ENCODE data around the gene CLPX. TPM values are rescaled to one million over a fixed set of nuclear protein-coding genes. Genes with fewer than 3 reads are reported as not detected.

The CLPX gene
- total RNA-seq, 4 donors from 2014 or later = 40.1 to 68.8 (median 55.6) TPM

DNA sequence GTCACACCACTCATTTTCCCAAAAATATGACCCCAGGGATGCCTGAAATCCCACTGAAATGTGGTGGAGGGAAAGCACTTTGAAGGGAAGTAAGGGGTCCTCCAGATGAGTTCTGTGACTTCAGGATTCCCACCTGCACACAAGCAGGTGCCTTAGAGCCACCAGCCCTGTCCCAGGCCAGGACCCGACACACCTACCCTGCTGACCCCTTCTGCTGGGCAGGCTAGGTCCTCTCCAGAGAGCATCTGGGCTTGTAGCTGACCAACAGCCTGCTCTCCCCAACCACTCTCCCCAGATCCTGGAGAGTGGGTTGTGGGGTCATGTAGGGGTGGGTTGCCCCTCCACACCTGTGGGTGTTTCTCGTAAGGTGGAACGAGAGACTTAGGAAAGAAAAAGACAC is 41.1 kb upstream of the CLPX start:
- no CpG with 5 or more reads among the region's 3 CpGs for WGBS, 2 donors (ENCODE audit: low coverage in 1 of 2)
- no peaks in the 10 kb centered on the region for H3K4me1 ChIP-seq
- no peaks in the 10 kb centered on the region for H3K36me3 ChIP-seq

DNA sequence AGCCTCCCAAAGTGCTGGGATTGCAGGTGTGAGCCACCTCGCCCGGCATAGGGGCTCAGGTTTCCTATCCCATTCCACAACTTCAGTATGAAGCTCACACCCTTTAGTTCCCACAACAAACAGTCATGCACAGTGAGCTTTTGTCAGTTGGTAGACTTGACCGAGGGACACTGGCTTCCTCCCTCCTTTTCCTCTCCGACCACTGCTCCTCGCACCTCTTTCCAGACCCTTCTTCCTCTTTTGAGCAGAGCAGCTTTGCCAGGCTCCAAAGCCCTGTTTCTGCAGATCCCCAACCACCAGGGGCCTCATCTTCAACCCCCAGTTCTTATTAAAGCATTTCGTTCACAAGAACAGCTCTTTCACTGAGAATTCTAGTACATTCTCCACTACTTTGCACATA is 38.9 kb upstream of the CLPX start:
- 76 to 91% methylated on average over 4 to 6 of the region's 6 CpGs for WGBS, 2 donors (ENCODE audit: low coverage in 1 of 2)

More for the DNA sequence above, 41.1 kb upstream of the CLPX start:
- H3K4me3 ChIP-seq = no peak overlapping the region
- H3K27me3 ChIP-seq = no peaks in the 10 kb centered on the region
- ATAC-seq = no peak
- no peak overlapping the region for H3K27ac ChIP-seq
- H3K9me3 ChIP-seq = no peaks in the 10 kb centered on the region
- TF ChIP-seq POLR2AphosphoS5 (IDR thresholded peaks at IDR 0.05) (no peak), POLR2A (IDR thresholded peaks at IDR 0.05) (no peak), EP300 (IDR thresholded peaks at IDR 0.05) (no peak)
- TF ChIP-seq, protein P1, sequence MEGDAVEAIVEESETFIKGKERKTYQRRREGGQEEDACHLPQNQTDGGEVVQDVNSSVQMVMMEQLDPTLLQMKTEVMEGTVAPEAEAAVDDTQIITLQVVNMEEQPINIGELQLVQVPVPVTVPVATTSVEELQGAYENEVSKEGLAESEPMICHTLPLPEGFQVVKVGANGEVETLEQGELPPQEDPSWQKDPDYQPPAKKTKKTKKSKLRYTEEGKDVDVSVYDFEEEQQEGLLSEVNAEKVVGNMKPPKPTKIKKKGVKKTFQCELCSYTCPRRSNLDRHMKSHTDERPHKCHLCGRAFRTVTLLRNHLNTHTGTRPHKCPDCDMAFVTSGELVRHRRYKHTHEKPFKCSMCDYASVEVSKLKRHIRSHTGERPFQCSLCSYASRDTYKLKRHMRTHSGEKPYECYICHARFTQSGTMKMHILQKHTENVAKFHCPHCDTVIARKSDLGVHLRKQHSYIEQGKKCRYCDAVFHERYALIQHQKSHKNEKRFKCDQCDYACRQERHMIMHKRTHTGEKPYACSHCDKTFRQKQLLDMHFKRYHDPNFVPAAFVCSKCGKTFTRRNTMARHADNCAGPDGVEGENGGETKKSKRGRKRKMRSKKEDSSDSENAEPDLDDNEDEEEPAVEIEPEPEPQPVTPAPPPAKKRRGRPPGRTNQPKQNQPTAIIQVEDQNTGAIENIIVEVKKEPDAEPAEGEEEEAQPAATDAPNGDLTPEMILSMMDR (IDR thresholded peaks at IDR 0.05) = no peak

DNA sequence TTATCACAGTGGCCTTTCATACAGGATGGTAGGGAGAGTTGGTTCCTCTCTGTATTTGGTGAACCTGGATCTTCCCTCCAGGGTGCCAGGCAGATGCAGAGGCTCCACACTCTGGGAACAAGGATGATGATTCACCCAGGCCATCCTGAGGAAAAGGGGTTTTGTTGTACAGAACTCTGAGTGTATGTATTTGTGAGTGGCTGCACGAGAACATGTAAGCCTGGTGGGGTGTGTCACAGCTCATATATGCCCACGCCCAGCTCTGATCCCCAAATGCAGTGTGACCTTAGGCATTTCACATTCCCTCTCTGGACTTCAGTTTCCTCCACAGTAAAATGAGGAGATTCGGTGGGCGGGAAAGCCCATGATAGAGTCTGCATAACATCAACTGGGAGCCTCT is 37.7 kb upstream of the CLPX start:
- no peaks in the 10 kb centered on the region for H3K4me1 ChIP-seq
- H3K36me3 ChIP-seq = no peaks in the 10 kb centered on the region
- ATAC-seq = no peak
- no peak for TF ChIP-seq POLR2AphosphoS5 (IDR thresholded peaks at IDR 0.05)
- TF ChIP-seq, protein P1 (IDR thresholded peaks at IDR 0.05) = no peak
- no peak for TF ChIP-seq POLR2A (IDR thresholded peaks at IDR 0.05)
- TF ChIP-seq EP300 (IDR thresholded peaks at IDR 0.05) = no peak
- H3K9me3 ChIP-seq = no peaks in the 10 kb centered on the region
- no peaks in the 10 kb centered on the region for H3K27me3 ChIP-seq
- 72 to 90% methylated on average over 2 of the region's 4 CpGs for WGBS, 2 donors (ENCODE audit: low coverage in 1 of 2)
- H3K4me3 ChIP-seq = no peak overlapping the region
- no peak overlapping the region for H3K27ac ChIP-seq

More for the DNA sequence above, 38.9 kb upstream of the CLPX start:
- Histone ChIP-seq H3K4me3 (no peak overlapping the region), H3K9me3 (no peaks in the 10 kb centered on the region), H3K4me1 (no peaks in the 10 kb centered on the region), H3K27ac (no peak overlapping the region), H3K27me3 (no peaks in the 10 kb centered on the region), H3K36me3 (no peaks in the 10 kb centered on the region)
- TF ChIP-seq EP300 (IDR thresholded peaks at IDR 0.05) (no peak), POLR2A (IDR thresholded peaks at IDR 0.05) (no peak), POLR2AphosphoS5 (IDR thresholded peaks at IDR 0.05) (no peak)
- TF ChIP-seq, protein P1 (IDR thresholded peaks at IDR 0.05) = no peak
- no peak for ATAC-seq

DNA sequence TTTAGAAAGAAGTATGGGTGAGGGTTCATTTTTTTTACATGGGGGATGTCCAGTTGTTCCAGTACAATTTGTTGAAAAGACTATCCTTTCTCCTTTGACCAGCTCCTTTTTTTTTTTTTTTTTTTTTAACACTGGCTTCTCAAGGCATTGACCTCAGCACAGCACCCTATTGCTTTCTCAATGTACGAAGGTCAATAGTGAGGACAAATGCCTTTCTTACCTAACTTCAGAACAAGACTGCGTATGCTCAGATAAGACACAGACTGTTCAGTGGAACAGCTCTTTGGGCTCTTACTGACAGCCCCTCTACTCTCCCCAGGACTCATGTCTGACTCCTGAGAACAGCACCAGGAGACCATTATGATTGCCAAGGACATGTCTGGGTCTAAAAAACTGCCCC is 36.6 kb upstream of the CLPX start:
- ATAC-seq = no peak
- H3K4me1 ChIP-seq = no peaks in the 10 kb centered on the region
- no peak overlapping the region for H3K4me3 ChIP-seq
- no peaks in the 10 kb centered on the region for H3K27me3 ChIP-seq
- no peaks in the 10 kb centered on the region for H3K36me3 ChIP-seq
- 90 to 94% methylated on average over 2 of the region's 2 CpGs for WGBS, 2 donors (ENCODE audit: low coverage in 1 of 2)
- H3K9me3 ChIP-seq = no peaks in the 10 kb centered on the region
- no peak overlapping the region for H3K27ac ChIP-seq
- TF ChIP-seq POLR2A (IDR thresholded peaks at IDR 0.05) = no peak
- no peak for TF ChIP-seq EP300 (IDR thresholded peaks at IDR 0.05)
- TF ChIP-seq POLR2AphosphoS5 (IDR thresholded peaks at IDR 0.05) = no peak
- TF ChIP-seq, protein P1 (IDR thresholded peaks at IDR 0.05) = no peak

DNA sequence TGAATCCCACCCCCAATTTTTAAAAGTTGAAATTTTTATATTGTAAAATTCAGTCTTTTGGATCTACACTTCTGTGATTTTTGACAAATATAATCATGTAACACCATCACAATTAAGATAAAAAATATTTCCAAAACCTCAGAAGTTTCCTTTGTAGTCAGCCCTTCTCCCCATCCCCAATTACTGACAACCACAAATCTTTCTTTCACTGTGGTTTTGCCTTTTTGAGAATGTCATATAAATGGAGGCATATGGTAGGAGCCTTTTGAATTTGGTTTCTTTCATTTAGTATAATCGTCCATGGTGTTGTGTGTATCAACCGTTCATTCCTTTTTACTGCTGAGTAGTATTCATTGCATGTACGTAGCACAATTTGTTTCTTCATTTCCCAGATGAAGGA is 34.0 kb upstream of the CLPX start:
- no peak overlapping the region for H3K4me3 ChIP-seq
- H3K4me1 ChIP-seq = no peaks in the 10 kb centered on the region
- ATAC-seq = no peak
- TF ChIP-seq, protein P1 (IDR thresholded peaks at IDR 0.05) = no peak
- TF ChIP-seq EP300 (IDR thresholded peaks at IDR 0.05) = no peak
- TF ChIP-seq POLR2A (IDR thresholded peaks at IDR 0.05) = no peak
- no peak for TF ChIP-seq POLR2AphosphoS5 (IDR thresholded peaks at IDR 0.05)
- H3K27ac ChIP-seq = no peak overlapping the region
- no peaks in the 10 kb centered on the region for H3K27me3 ChIP-seq
- no peaks in the 10 kb centered on the region for H3K36me3 ChIP-seq
- 87 to 97% methylated on average over 3 of the region's 3 CpGs for WGBS, 2 donors (ENCODE audit: low coverage in 1 of 2)
- H3K9me3 ChIP-seq = no peaks in the 10 kb centered on the region
